Vagina (tissue), 2 donors: Measurements from ENCODE around the gene ANAPC15. TPM values are rescaled to one million over a fixed set of nuclear protein-coding genes. Genes with fewer than 3 reads are reported as not detected.
A peak's percentile ranks its signal among the peaks of the same experiment; 100 is the strongest.

Experiments used
- DNase-seq, 2 donors: peaks; one replicate each; pipeline ENCODE4 v3.0.0-alpha.2; 2017; ENCODE audit errors: extremely low spot score in 2 of 2
- H3K27ac ChIP-seq: fragments of 200-600 bp; sonication (generic); one replicate; pipeline ENCODE4 v1.5.1; 2019
- H3K27me3 ChIP-seq: fragments of 200-600 bp; sonication (generic); one replicate; pipeline ENCODE4 v1.5.1; 2019
- H3K36me3 ChIP-seq, 2 donors: fragments of 200-600 bp; sonication (generic); one replicate each; pipeline ENCODE4 v1.5.1; 2017 to 2019
- H3K4me1 ChIP-seq: fragments of 200-600 bp; sonication (generic); one replicate; pipeline ENCODE4 v1.5.1; 2019
- H3K4me3 ChIP-seq, 2 donors: fragments of 200-600 bp; sonication (generic); 1 replicate in 1 of 2; 2 replicates in 1 of 2; pipeline ENCODE4 v1.5.1; 2016 to 2019
- H3K9me3 ChIP-seq: fragments of 200-600 bp; sonication (generic); one replicate; pipeline ENCODE4 v1.5.1; 2019
- POLR2A ChIP-seq, 2 donors: fragments of 450-650 bp; IDR thresholded peaks; one replicate each; pipeline ENCODE4 v1.6.1; 2017; ENCODE audit warnings: antibody characterized with exemption in 2 of 2, mild to moderate bottlenecking in 2 of 2, moderate library complexity in 2 of 2
- POLR2AphosphoS5 ChIP-seq, 2 donors: sonication (generic); formaldehyde crosslinking; IDR thresholded peaks; one replicate each; pipeline ENCODE4 v1.9.0; 2017; ENCODE audit warnings: antibody characterized with exemption in 2 of 2, mild to moderate bottlenecking in 2 of 2, low read depth in 1 of 2; ENCODE audit not compliant: insufficient read depth in 1 of 2
- intact Hi-C: fragments of 100-400 bp; cut with DNase I; formaldehyde crosslinking; loops from one replicate; pipeline ENCODE4 v1.15.1; 2023
- microRNA-seq: library from miRNA; unstranded; fragments of <30 nt; microRNA quantifications from one replicate; pipeline ENCODE4, GENCODE V29; 2017; ENCODE audit warnings: borderline number of aligned reads, borderline replicate concordance
- small RNA-seq: library from RNA; depleted of rRNA; stranded (forward); fragments of <200 nt; gene quantifications from one replicate; pipeline ENCODE3, GENCODE V24; 2016
- total RNA-seq: library from RNA; depleted of rRNA; stranded (reverse); fragments of >200 nt; gene quantifications from one replicate; pipeline ENCODE4 v1.2.3, GENCODE V29; 2016
- TF ChIP-seq, protein P1 (sequence below), 3 experiments: fragments of 450-650 bp in 2 of 3; fragments of 200-600 bp in 1 of 3; sonication (generic) in 1 of 3; IDR thresholded peaks; one replicate each; pipeline ENCODE4 v1.5.1; 2017 to 2019; ENCODE audit warnings: antibody characterized with exemption in 3 of 3, mild to moderate bottlenecking in 2 of 3, moderate library complexity in 2 of 3

ANAPC15 gene
- total RNA-seq, 1 donor from 2014 or later = 19.9 TPM

DNA sequence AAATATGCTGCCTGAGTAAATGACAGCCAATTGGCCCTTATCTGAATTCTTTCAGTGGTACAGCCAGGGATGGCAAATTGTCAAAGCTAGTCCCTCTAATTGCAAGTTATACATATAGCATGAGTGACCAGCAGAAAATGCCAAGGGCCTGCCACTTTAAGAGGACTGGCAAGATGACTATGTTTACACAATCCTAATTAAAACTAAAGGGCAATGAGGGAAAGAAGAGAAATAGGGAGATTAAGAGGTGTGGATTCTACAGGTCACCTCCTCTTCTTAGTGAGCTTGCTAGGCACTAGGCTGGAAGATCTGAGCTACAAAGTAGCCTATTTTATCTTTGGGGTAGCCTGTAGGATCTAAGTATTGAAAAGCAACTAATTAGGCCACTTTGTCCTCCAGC, 45.6 kb downstream of the ANAPC15 start:
- no peak for DNase-seq
- Histone ChIP-seq H3K4me1 (peaks cover 47% of the 10 kb centered on the region), H3K4me3 (no peak overlapping the region), H3K27ac (peak overlapping the region; percentile 33), H3K36me3 (peaks cover 0 to 5% of the 10 kb centered on the region in 2 donors), H3K9me3 (no peaks in the 10 kb centered on the region), H3K27me3 (no peaks in the 10 kb centered on the region)
- intact Hi-C loops = no loop called here
- no peak for TF ChIP-seq POLR2A (IDR thresholded peaks at IDR 0.05)
- TF ChIP-seq, protein P1, sequence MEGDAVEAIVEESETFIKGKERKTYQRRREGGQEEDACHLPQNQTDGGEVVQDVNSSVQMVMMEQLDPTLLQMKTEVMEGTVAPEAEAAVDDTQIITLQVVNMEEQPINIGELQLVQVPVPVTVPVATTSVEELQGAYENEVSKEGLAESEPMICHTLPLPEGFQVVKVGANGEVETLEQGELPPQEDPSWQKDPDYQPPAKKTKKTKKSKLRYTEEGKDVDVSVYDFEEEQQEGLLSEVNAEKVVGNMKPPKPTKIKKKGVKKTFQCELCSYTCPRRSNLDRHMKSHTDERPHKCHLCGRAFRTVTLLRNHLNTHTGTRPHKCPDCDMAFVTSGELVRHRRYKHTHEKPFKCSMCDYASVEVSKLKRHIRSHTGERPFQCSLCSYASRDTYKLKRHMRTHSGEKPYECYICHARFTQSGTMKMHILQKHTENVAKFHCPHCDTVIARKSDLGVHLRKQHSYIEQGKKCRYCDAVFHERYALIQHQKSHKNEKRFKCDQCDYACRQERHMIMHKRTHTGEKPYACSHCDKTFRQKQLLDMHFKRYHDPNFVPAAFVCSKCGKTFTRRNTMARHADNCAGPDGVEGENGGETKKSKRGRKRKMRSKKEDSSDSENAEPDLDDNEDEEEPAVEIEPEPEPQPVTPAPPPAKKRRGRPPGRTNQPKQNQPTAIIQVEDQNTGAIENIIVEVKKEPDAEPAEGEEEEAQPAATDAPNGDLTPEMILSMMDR (IDR thresholded peaks at IDR 0.05) = no peak
- no peak for TF ChIP-seq POLR2AphosphoS5 (IDR thresholded peaks at IDR 0.05; ENCODE audit: insufficient read depth in 1 of 2, low read depth in 1 of 2)

DNA sequence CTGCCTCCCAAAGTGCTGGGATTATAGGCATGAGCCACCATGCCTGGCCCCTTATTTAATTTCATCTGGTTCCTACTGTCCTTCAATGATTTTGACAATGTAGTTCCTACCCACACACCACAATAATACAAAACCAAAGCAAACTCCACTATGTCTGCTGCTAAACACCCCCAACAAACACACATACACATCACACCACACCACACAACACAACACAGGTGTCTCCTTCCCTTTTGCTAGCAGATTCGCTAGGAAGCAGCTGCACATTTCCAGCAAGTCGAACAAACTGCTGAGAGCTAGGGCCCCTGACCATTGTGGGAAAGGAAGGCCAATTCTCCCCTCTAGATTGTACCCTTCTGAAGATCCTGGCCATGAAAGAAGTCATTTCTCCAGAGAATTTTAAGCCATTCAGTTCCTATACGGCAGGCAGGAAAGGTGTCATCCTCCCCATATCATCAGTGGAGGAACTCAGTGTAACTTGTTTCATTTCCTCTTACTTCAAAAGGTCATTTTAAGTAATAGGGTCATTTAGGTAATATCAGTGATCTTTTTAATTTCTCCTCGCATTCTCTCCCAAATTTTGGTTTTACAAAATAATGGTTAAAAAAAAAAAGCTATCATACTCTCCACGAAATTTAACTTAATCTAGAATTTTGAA, 50.6 kb downstream of the ANAPC15 start:
- H3K4me1 ChIP-seq = peaks cover 7% of the 10 kb centered on the region
- H3K4me3 ChIP-seq = no peak overlapping the region
- H3K27ac ChIP-seq = no peak overlapping the region
- intact Hi-C loops = no loop called here
- no peaks in the 10 kb centered on the region for H3K9me3 ChIP-seq
- DNase-seq = no peak
- H3K36me3 ChIP-seq = no peaks in the 10 kb centered on the region
- TF ChIP-seq, protein P1 (IDR thresholded peaks at IDR 0.05) = no peak
- no peak for TF ChIP-seq POLR2AphosphoS5 (IDR thresholded peaks at IDR 0.05; ENCODE audit: insufficient read depth in 1 of 2, low read depth in 1 of 2)
- no peak for TF ChIP-seq POLR2A (IDR thresholded peaks at IDR 0.05)
- H3K27me3 ChIP-seq = no peaks in the 10 kb centered on the region

Small RNAs within 50 kb of the gene (microRNA-seq; reads per million reads assigned to microRNA genes)
- gene MIR3165 = not detected

Small RNAs within 50 kb of the gene (small RNA-seq; reads per million reads assigned to genes)
- gene MIR3165 = not detected

Other genes starting within 250 kb of the ANAPC15 start
- not detected for gene DEFB131B, start 234.2 kb downstream of the ANAPC15 start, total RNA-seq
- gene XNDC1N, start 184.1 kb downstream of the ANAPC15 start, total RNA-seq = 1.7 TPM
- gene RNF121, start 183.6 kb downstream of the ANAPC15 start, total RNA-seq = 21.1 TPM
- gene IL18BP, start 113.8 kb downstream of the ANAPC15 start, total RNA-seq = 2.7 TPM
- gene NUMA1, start 32.2 kb downstream of the ANAPC15 start, total RNA-seq = 314 TPM
- gene LRRC51, start 31.8 kb downstream of the ANAPC15 start, total RNA-seq = 5.6 TPM
- 87.4 TPM for gene LAMTOR1, start 9.4 kb downstream of the ANAPC15 start, total RNA-seq
- not detected for gene TOMT, start 6.8 kb downstream of the ANAPC15 start, total RNA-seq
- gene FOLR3, start 23.0 kb upstream of the ANAPC15 start, total RNA-seq = not detected
- gene FOLR1, start 79.4 kb upstream of the ANAPC15 start, total RNA-seq = not detected
- 19.4 TPM for gene FOLR2, start 104.1 kb upstream of the ANAPC15 start, total RNA-seq
- gene INPPL1, start 112.1 kb upstream of the ANAPC15 start, total RNA-seq = 69.2 TPM
- 3.4 TPM for gene PHOX2A, start 131.5 kb upstream of the ANAPC15 start, total RNA-seq